ACHN (cell line): Measurements from ENCODE around the gene BMPR1B.

Experiments used
- DNase-seq: peaks from one replicate; pipeline ENCODE4 v3.0.0-alpha.2; 2015
- in situ Hi-C: cut with HindIII; loops from 2 replicates; pipeline ENCODE4 v1.10.0; 2017; ENCODE audit warnings: low sequenced_read_pairs, low pct_ligation_motif_present, low pct_unique_long_range_greater_than_20kb

BMPR1B gene

DNA sequence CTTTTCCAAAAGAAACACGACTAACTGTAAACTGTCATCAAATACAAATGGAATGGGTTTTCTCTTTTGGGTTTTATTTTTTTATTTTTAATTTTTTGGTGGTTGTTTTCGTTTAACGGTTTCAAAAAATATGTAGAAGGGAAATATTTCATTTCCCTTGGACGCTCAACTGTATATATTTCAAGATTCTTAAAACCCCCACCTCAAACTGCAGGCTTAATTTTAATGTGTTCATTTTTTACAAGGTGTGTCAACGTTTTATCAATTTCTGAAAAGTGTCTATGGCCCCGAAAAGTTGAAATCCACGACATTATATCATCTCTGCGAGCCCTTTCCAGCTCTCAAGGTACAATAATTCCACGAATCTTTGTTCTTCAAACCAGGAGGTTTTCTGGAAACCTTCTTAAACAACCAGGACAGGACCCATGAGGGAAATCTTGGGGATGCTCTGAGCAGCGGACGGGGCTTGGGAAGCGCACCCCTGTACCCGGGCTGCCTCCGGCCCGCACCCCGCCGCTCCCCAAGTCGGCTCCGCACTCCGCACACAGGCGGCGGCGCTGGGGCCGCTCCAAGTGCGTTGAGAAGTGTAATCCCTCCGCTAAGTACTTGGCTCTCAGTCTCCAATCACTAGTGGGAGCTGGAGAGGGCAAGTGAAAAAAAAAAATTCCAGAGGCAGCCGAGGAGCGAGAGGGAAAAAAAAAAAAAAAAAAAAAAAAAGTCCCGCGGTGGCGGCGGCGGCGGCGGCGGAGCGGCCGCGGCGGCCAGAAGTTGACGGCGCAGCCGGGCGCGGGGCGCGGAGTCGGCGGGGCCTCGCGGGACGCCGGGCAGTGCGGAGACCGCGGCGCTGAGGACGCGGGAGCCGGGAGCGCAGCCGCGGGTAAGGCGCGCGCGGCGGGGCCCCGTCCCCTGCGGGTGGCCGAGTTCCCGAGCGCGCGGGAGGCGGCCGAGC, at the start of gene BMPR1B:
TSS of gene BMPR1B (plus strand) at position 764 of the 949 bp plus-strand sequence. CDS start 346,470 bp downstream, outside the sequence.
- in situ Hi-C loops, result no loop called here
- DNase-seq, result peak; percentile 70

DNA sequence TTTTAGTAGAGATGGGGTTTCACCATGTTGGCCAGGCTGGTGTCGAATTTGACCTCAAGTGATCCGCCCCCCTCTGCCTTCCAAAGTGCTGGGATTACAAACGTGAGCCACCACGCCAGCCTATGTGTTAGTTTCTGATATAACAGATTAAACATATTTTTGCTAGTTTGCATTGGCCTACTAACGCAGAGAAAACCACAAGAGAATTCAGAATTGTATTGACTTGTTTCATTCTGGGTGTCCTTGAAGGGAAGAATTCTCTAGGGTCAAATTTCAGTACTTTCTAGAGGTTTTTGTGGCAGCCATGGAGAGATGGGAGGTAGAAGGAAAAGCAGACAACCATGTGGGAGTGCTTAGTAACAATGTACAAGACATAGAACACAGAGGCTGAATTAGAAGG, 46.1 kb upstream of the BMPR1B start:
- in situ Hi-C loops, result no loop called here
- no peak for DNase-seq

DNA sequence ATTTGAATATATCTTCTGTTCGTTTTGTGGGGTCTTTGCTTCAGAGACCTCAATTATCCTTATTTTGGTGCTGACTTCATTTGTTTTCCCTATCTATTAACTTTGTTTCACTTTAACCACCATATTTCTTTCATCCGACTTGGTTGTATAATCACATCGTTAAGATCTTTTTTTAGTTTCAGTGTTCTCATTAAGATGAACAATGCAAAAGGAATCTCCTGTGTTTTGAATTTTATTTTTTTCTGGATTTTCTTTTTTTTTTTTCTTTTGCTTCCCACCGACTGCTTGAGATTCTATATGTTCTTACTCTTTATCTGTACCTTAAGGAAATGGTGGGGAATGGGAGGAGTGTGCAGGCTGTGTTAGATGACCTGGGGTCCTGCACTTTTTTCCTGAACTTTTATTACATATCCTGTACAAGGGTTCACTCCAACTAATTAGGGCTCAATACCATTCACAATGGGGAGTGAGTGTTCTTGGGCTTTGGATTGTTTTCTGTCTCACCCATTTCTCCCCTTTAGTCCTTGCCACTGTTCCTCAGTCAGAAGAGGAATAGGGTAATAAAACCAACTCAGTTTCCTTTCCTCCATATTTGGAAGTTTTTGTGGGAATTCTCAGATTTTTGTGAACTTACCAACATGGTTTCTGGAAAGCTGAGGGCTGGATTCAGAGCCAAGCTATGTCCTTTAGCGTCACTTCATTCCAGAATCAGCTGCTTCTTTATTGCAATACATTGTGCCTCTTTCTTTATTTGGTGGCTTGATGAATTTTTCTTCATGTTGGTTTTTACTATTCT, 43.2 kb upstream of the BMPR1B start:
- DNase-seq, result no peak
- in situ Hi-C loops, result no loop called here

DNA sequence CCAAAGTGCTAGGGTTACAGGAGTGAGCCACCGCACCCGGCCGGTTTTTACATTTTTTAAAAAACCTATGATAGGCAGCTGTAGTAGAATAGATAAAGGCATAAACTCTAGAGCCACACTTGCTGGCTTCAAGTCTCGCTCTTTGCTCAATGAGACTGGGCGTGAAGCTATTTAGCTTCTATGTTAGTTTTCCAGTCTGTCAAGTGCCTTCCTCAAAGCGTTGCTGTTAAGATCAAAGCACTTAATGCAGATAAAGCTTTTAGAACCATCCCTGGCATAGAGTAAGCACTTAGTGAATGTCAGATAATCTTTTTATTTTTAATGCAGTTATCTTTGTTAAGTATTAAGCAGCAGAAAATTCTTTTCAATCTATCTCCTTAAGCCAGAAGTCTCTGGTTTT, 42.0 kb upstream of the BMPR1B start:
- no peak for DNase-seq
- in situ Hi-C loops, result no loop called here

DNA sequence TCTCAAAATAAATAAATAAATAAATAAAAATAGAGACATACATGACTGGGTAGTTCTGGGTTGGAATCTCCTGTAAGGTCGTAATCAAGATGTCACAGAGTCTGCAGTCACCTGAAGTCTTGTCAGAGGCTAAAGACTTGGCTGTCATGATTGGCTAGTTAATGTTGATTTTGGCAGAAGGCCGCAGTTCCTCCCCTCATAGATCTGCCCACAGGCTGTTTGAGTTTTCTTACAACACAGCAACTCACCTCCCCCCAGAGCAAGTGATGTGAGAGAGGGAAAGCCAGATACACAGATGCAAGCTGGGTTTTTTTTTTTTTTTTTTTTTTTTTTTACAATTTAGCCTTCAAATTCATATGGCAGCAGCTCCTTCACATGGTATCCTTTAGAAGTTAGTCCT, 36.4 kb upstream of the BMPR1B start:
- no peak for DNase-seq
- in situ Hi-C loops, result no loop called here

DNA sequence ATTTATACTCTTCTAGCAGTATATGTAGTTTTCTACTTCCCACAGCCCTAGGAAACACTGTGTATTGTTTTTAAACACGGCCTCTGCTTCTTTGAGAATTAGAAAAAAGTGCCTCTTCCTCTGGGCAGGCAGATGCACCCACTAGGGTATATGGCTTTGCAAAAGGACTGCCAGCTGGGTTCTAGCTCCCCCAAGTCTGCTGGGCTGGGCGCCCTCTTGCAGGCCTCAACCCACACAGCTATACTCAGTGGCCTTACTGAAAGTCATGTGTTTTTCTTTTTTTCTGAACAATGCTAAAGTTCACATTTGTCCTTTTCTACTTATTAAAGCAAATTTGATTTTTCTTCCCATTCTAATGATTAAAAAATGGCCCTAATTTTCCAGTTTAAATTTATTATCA, 35.5 kb upstream of the BMPR1B start:
- DNase-seq, result no peak

DNA sequence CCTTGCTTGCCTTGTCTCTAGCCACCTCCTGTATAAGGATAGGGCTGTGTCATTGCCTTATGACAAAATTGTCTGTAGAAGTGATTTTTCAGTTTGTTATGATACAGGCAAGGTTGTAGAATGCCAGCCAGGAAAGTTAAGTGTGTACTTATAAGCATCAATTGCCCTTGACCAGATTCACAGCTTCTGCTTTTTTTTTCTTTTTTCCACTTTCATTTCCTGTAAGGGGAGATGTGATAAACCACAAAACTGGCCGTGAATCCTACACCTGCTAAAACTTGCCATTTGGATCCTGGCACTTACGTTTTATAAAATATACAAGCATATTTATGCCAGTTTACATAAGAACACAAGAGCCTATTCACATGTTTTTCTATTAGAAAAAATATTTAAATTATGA, 35.0 kb upstream of the BMPR1B start:
- in situ Hi-C loops, result no loop called here
- DNase-seq, result no peak

More for the DNA sequence above, 35.5 kb upstream of the BMPR1B start:
- in situ Hi-C loops, result no loop called here

DNA sequence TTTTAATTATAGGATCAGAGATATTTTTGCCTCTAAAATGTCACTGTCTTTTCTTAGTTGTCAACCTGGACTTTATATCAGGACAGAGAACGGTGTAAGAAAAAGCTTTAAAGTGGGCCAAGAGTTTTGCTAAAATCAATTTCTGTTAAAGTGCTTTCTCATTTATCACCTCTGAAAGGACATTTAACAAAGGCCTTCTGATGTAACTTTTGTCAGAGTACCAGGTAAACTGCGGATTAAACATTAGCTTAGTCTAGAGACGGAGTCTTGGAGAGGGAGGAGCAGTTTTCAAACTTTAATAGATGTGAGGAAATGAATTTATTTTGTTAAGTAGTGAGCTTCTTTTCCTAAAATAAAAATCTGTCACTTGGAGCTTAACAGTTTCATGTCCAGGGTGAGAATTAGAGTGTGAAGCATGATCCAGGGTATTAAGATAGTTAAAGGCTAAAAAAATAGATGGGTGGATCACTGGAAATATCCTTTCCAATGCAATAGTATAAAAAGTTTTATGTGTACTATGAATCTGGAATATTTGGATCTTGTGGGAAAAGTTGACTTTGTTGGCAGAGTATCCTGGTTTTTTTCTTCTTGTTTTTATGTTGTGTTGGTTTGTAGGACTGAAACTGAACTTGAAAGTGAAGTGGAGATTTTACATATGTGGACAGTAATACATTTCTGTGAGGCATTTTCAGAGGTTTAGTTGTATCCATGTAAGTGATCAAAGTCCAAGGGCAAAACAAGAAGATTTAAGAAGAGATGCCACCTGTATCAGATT, 33.6 kb upstream of the BMPR1B start:
- in situ Hi-C loops, result no loop called here
- no peak for DNase-seq

DNA sequence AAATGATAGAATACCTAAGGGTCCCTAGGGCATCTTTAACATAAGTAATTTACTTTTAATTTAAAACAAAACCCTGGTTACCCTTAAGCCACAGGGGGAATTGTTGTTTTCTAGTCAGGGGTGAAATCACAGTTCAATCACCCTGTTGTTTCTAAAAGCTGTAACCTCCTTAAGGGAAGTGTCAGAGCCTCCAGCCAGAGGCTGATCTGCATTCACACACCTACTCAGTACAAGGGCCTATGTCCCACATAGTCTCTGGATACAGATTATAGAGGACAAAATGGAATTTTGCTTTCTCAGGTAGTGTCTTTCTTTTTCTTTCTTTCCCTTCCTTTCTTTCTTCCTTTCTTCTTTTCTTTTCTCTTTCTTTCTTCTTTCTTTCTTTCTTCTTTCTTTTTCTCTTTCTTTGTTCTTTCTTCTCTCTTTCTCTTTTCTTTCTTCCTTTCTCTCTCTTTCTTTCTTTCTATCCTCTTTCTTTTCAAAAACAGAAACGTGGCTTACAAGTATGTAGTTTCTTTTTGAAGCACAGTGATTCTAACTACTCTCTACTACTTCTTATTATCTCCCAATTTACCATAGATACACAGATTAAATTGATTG, 31.1 kb upstream of the BMPR1B start:
- no peak for DNase-seq
- in situ Hi-C loops, result no loop called here

DNA sequence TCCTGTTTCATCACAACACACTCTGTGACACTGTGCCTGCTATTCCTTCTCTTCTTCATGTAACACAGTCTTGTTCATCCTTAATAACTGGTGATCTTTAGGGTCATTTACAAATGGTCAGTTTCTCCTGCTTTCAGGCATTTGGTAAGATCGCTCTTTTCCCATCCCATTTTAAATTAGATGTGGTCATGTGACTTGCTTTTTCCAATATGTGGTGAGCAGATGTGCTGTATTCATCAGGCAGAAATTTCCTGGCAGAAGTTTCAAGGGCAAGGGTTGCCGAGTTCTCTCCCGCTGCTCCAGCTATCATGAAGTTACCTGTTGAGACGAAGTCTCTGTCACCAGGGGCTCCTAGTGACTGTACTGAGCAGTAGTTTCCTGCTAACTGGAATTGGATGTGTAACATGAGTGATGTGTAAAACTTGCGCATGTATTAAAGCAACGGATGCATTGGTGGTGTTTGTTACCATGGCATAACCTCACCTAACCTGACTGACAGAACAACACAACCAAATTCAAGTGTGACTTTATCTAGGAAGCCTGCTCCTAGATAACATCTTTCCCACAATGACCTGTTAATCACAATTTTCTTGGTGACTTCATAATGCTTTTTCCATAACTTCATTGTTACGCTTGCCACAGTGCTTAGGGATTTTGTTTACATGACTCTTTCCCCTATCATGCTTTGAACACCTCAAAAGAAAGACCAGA, 29.5 kb upstream of the BMPR1B start:
- in situ Hi-C loops, result no loop called here
- no peak for DNase-seq

DNA sequence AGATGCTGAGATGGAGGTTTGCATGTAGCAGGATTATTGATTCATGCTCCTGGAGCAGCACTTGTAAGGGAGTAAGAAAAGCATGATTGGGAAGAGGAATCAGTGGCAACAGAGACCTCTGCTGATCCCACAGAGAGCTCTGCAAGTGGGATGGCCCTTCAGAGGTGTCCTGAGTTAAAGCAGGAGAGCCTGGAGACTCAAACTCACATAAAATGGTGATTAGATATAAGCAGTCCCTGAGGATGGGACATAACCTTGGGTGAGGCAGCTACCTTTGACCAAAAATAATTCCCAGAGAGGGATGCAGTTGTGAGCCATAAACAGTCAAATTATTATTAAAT, 25.4 kb upstream of the BMPR1B start:
- no peak for DNase-seq
- in situ Hi-C loops, result no loop called here

DNA sequence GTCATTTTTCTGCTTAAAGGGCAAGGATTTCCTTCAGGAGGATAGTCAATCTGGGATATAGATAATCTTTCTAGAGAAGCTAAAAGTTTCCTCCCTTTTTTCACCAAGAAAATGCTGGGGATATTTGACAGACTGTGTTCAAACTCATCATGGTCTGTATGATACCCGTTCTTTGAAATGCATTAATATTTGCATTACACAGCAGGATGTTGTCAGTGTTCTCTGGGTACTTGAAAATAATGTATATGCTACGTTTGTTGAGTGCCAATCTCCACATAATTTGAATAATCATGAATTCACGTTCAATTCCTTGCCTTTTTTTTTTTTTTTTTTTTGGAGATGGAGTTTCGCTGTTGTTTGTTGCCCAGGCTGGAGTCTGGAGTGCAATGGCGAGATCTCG, 18.0 kb upstream of the BMPR1B start:
- no peak for DNase-seq
- in situ Hi-C loops, result no loop called here

DNA sequence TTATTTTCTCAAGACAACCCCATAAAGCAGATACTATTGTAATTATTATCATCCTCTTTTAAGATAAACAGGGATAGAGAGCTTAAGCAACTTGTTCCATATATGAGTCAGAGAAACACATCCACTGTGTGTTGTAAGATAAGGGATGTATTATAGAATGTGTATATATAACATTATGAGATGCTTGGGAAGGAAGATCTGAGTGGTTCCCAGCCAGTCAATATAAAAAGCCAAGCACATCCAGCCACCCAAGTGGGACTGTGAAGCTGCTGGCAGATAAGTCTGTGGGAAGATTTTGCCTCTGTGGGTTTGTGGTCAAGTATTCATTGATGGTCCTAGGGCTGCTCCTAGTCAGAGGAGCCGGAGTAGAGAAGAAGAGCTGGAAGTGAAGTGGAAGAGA, 16.5 kb upstream of the BMPR1B start:
- in situ Hi-C loops, result no loop called here
- DNase-seq, result no peak

DNA sequence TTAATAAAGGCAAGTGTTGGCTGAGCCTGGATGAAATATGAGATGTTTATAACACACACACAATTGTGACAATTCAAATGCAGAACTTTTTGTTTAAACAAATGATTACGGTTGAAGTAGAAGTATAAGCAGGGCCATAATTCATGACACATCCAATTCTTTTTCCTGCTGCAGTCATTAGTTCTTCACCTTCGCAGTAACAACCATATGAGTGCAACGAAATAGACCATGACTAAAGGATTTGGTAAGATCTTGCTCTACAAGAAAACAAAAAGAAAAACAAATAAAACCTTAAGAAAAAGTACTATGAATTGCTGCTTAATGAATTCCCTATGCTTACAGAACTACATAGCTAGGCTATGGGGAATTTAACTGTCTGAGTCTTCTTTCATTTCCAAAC, 13.9 kb upstream of the BMPR1B start:
- DNase-seq, result no peak
- in situ Hi-C loops, result no loop called here

DNA sequence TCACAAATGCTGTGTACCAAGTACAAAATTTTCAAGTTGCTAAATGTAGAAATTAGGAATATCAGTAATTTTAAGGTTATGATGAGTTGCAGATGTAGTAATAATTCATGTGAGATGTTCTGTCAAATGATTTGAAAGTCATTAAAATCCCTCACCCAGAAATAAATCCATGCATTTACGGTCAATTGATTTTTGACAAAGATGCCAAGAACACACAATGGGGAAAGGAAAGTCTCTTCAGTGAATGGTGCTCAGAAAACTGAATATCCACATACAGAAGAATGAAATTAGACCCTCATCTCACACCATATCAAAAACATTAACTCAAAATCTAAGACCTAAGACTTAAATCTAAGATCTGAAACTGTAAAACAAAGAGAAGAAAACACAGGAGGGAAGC, 12.9 kb upstream of the BMPR1B start:
- no peak for DNase-seq
- in situ Hi-C loops, result no loop called here

DNA sequence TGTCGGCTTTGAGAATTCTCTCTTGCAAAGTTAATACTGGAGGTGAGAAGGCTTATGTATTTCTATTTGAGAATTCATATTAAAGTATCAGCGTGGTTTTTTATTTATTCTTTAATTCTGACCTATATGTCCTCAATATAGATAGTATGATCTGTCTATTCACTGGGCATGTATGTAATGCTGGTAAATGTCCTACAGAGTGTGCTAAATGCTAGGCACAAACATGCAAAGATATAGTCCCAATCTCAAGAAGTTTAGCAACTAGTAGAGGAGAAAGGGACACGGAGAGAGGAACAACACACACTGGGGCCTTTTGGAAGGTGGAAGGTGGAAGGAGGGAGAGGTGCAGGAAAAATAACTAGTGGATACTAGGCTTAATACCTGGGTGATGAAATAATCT, 11.0 kb upstream of the BMPR1B start:
- in situ Hi-C loops, result no loop called here
- peak; percentile 9 for DNase-seq

DNA sequence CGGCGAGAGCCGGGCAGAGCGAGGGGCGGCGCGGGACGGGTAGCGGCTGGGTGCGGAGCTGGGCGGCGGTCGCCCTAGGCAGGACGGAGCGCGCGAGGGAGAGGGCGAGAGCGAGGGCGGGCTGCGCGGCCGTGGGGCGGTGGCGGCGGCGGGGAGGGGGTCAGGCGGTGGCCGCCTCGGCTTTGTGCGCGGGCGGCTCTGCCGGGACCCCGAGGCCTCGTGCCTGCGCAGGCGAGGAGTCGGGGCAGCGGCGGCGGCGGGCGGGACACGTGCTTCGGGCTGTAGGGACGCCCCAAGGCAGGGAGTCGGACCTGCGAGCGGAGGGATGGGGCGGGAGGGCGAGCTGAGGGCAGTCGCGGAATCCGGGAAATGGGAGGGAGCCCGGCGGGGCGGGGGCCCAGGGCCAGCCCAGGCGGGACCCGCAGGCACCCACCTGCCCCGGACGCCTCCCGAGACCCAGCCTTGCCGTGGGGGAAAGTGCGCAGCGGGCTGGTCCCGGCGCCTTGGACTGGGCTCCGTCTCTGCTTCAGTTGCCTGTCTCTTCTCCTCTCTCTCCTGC, 465 bp downstream of the BMPR1B start:
- peak; percentile 11 for DNase-seq
- in situ Hi-C loops, result no loop called here
